ENCODE data around the gene PTPN14. TPM values are rescaled to one million over a fixed set of nuclear protein-coding genes. Genes with fewer than 3 reads are reported as not detected.

PTPN14 gene
- total and polyA plus RNA-seq, 2 donors from 2014 or later = 5.1 to 87.2 TPM

- intact Hi-C loops (cut with DNase I) = no loop called here
Measured at GRCh38 chr1:214404571-214405213, 146.7 kb downstream of the PTPN14 start.

DNA sequence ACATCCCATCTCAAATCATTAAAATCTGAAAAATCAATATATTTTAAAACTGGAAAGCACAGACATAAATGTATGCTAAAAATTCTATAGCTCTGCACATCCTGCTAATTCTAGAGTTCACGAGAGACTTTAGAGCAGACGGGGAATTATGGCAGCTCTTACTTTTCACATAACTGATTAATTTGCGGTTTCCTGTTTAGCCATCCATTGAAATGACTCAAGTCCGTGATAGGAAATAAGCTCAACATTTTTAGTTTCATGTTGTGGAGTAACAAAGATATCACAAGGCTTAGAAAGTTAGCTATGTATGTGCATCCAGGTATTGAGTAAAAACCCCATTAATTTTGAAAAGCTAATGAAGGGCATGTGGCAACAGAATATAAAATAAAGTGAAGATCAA is 147.2 kb downstream of the PTPN14 start:
- Histone ChIP-seq H3K27me3 (ENCODE audit: control insufficient read depth, insufficient read depth, low read length) (no peaks in the 10 kb centered on the region), H3K9ac (ENCODE audit: low read length in 3 of 3) (no peak overlapping the region), H3K9me3 (ENCODE audit: control insufficient read depth in 2 of 3, insufficient read depth in 1 of 3, low read length in 3 of 3) (no peaks in the 10 kb centered on the region), H3K4me1 (ENCODE audit: control insufficient read depth in 2 of 3, insufficient read depth in 2 of 3, low read depth in 1 of 3, low read length in 3 of 3) (peaks cover 0 to 5% (median 0%) of the 10 kb centered on the region in 3 donors), H3K36me3 (ENCODE audit: control insufficient read depth in 2 of 3, insufficient read depth in 3 of 3, low read length in 3 of 3) (no peaks in the 10 kb centered on the region), H3K27ac (ENCODE audit: low read depth in 2 of 2, low read length in 2 of 2) (no peak overlapping the region), H3K4me3 (ENCODE audit: low read length in 3 of 3) (no peak overlapping the region)
- TF ChIP-seq CTCF (IDR thresholded peaks at IDR 0.05; ENCODE audit: borderline replicate concordance, extremely low read depth, insufficient read depth) = no peak
- peak in 1 of 5 donors; percentile 31 for DNase-seq
- FAIRE-seq = no peak
- intact Hi-C loops (cut with DNase I) = no loop called here

More at GRCh38 chr1:214404571-214405213, 146.7 kb downstream of the PTPN14 start:
- Histone ChIP-seq H3K27me3 (ENCODE audit: control insufficient read depth, insufficient read depth, low read length) (no peaks in the 10 kb centered on the region), H3K4me1 (ENCODE audit: control insufficient read depth in 2 of 3, insufficient read depth in 2 of 3, low read depth in 1 of 3, low read length in 3 of 3) (peaks cover 0 to 5% (median 0%) of the 10 kb centered on the region in 3 donors), H3K9ac (ENCODE audit: low read length in 3 of 3) (no peak overlapping the region), H3K4me3 (ENCODE audit: low read length in 3 of 3) (no peak overlapping the region), H3K36me3 (ENCODE audit: control insufficient read depth in 2 of 3, insufficient read depth in 3 of 3, low read length in 3 of 3) (no peaks in the 10 kb centered on the region), H3K9me3 (ENCODE audit: control insufficient read depth in 2 of 3, insufficient read depth in 1 of 3, low read length in 3 of 3) (no peaks in the 10 kb centered on the region), H3K27ac (ENCODE audit: low read depth in 2 of 2, low read length in 2 of 2) (no peak overlapping the region)
- FAIRE-seq = no peak
- TF ChIP-seq CTCF (IDR thresholded peaks at IDR 0.05; ENCODE audit: borderline replicate concordance, extremely low read depth, insufficient read depth) = no peak
- peak in 2 of 5 donors; percentile 17 to 48 for DNase-seq

DNA sequence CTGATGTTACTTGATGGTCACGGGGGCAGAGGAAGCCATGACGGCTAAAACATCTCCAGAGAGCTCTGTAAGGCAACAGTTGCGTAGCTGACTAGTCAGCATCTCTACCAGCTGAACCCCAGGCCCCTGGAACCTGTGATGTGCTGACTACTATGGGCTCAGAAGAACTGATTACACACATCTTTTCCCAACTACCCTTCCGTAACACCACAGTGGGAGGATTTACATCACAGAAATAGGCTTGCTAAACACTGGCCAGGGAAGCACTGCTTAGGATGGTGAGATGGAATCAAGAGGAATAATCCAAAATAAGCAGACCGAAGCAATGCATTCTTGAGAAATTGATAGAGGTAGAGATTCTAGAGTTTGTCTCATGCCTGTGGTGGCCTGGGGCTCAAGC is 148.0 kb downstream of the PTPN14 start:
- no peak for FAIRE-seq
- no peaks in the 10 kb centered on the region for H3K9me3 ChIP-seq (ENCODE audit: control insufficient read depth in 2 of 3, insufficient read depth in 1 of 3, low read length in 3 of 3)
- DNase-seq = no peak

More for the DNA sequence above, 148.0 kb downstream of the PTPN14 start:
- peaks cover 0 to 5% (median 0%) of the 10 kb centered on the region in 3 donors for H3K4me1 ChIP-seq (ENCODE audit: control insufficient read depth in 2 of 3, insufficient read depth in 2 of 3, low read depth in 1 of 3, low read length in 3 of 3)
- no peak for TF ChIP-seq CTCF (IDR thresholded peaks at IDR 0.05; ENCODE audit: borderline replicate concordance, extremely low read depth, insufficient read depth)
- no peak overlapping the region for H3K4me3 ChIP-seq (ENCODE audit: low read length in 3 of 3)
- H3K27ac ChIP-seq (ENCODE audit: low read depth in 2 of 2, low read length in 2 of 2) = no peak overlapping the region
- no peak overlapping the region for H3K9ac ChIP-seq (ENCODE audit: low read length in 3 of 3)
- no peaks in the 10 kb centered on the region for H3K36me3 ChIP-seq (ENCODE audit: control insufficient read depth in 2 of 3, insufficient read depth in 3 of 3, low read length in 3 of 3)
- intact Hi-C loops (cut with DNase I) = no loop called here
- no peaks in the 10 kb centered on the region for H3K27me3 ChIP-seq (ENCODE audit: control insufficient read depth, insufficient read depth, low read length)

Measured in kidney (tissue), 14 donors.